Measurements from ENCODE around the gene IL13RA2. TPM values are rescaled to one million over a fixed set of nuclear protein-coding genes. Genes with fewer than 3 reads are reported as not detected.

The IL13RA2 gene
- total and polyA plus RNA-seq, 2 of the 4 experiments (the other 2 are of a cell fraction) = under 0.01 to 0.14 TPM

- dilution Hi-C loops (cut with HindIII; ENCODE audit: low sequenced_read_pairs, unreplicated experiment) = no loop called here
- CTCF ChIA-PET = no interaction called here
- no peak overlapping the region for H2BK20ac ChIP-seq (ENCODE audit: low read depth, low read length)
- no peak overlapping the region for H3K9ac ChIP-seq (ENCODE audit: low read depth, low read length)
- no peak for TF ChIP-seq FOS (IDR thresholded peaks at IDR 0.05; ENCODE audit: low read depth, low read length)
- TF ChIP-seq CHD1 (IDR thresholded peaks at IDR 0.05; ENCODE audit: low read depth, low read length) = no peak
- TF ChIP-seq RFX5 (IDR thresholded peaks at IDR 0.05; ENCODE audit: low read depth, low read length) = no peak
- no peak for TF ChIP-seq MXI1 (IDR thresholded peaks at IDR 0.05; ENCODE audit: borderline replicate concordance, low read depth, low read length)
- TF ChIP-seq MAFK (IDR thresholded peaks at IDR 0.05; ENCODE audit: low read depth, low read length) = no peak
- TF ChIP-seq USF2 (IDR thresholded peaks at IDR 0.05; ENCODE audit: low read depth, low read length) = no peak
- TF ChIP-seq BHLHE40 (IDR thresholded peaks at IDR 0.05; ENCODE audit: low read depth, low read length) = no peak
- no peak for TF ChIP-seq CEBPB (IDR thresholded peaks at IDR 0.05; ENCODE audit: low read depth, low read length)
- no peak for TF ChIP-seq MAZ (IDR thresholded peaks at IDR 0.05; ENCODE audit: borderline replicate concordance, low read depth, low read length)
- H2BK120ac ChIP-seq (ENCODE audit: low read depth, low read length) = no peak overlapping the region
- H3K27me3 ChIP-seq (ENCODE audit: control insufficient read depth, insufficient read depth, low read length) = peaks cover 5% of the 10 kb centered on the region
- no peak overlapping the region for H3K27ac ChIP-seq (ENCODE audit: insufficient read depth, low read length)
- H3K18ac ChIP-seq (ENCODE audit: low read depth, low read length) = no peak overlapping the region
- H4K5ac ChIP-seq (ENCODE audit: low read depth, low read length) = no peak overlapping the region
- intact Hi-C loops (cut with micrococcal nuclease) = no loop called here
- H3K14ac ChIP-seq (replicated peaks; ENCODE audit: low read depth, low read length) = no peak overlapping the region
- no peaks in the 10 kb centered on the region for H3K36me3 ChIP-seq (ENCODE audit: control insufficient read depth, insufficient read depth, low read length)
- ATAC-seq (ENCODE audit: low read depth) = no peak
- H2AFZ ChIP-seq (replicated peaks; ENCODE audit: low read length, poor library complexity) = no peak overlapping the region
- no peaks in the 10 kb centered on the region for H3K4me1 ChIP-seq (ENCODE audit: control insufficient read depth, insufficient read depth, low read length)
- H2AK5ac ChIP-seq (ENCODE audit: low read depth, low read length) = no peak overlapping the region
- H2AK9ac ChIP-seq (replicated peaks; ENCODE audit: low read depth, low read length, poor library complexity) = no peak overlapping the region
- no peak overlapping the region for H3K56ac ChIP-seq (ENCODE audit: extremely low read depth, insufficient read depth, low read length)
- no peak overlapping the region for H2BK5ac ChIP-seq (ENCODE audit: low read depth, low read length, poor library complexity, severe bottlenecking)
- no peak for DNase-seq
- no peak overlapping the region for H3K4me2 ChIP-seq (ENCODE audit: low read depth, low read length)
- no peak overlapping the region for H3K4ac ChIP-seq (ENCODE audit: low read depth, low read length)
- H3K79me1 ChIP-seq (ENCODE audit: low read depth in 1 of 2, low read length in 2 of 2) = no peaks in the 10 kb centered on the region
- H3K9me3 ChIP-seq (ENCODE audit: control insufficient read depth, insufficient read depth, low read length) = no peaks in the 10 kb centered on the region
- no peak overlapping the region for H2BK15ac ChIP-seq (ENCODE audit: low read depth, low read length)
- BruUV-seq (replicated peaks) = no TSS peak
- H3K4me3 ChIP-seq (ENCODE audit: insufficient read depth, low read depth, low read length) = no peak overlapping the region
- H3K23ac ChIP-seq (ENCODE audit: low read depth, low read length) = no peak overlapping the region
- no peaks in the 10 kb centered on the region for H4K20me1 ChIP-seq (ENCODE audit: insufficient read depth, low read length)
- no peak overlapping the region for H4K91ac ChIP-seq (ENCODE audit: insufficient read depth, low read depth, low read length)
- 20% methylated on average over 1 of the region's 2 CpGs; no CpG with 5 or more reads in 1 of the 2 experiments for WGBS, 2 experiments (ENCODE audit: extremely low coverage in 2 of 2, insufficient read length in 1 of 2)
- in situ Hi-C loops (cut with MboI; ENCODE audit: low sequenced_read_pairs) = no loop called here
- no peak overlapping the region for H4K8ac ChIP-seq (ENCODE audit: low read depth in 2 of 2, low read length in 2 of 2)
- POLR2A ChIA-PET (ENCODE audit: unreplicated experiment) = no interaction called here
- H3K9me1 ChIP-seq (ENCODE audit: insufficient read depth, low read length) = no peaks in the 10 kb centered on the region
Observed at GRCh38 chrX:114997779-114998178, 19.6 kb downstream of the IL13RA2 start.
